Lower lobe of right lung (tissue), 2 donors: Measurements from ENCODE around the gene PCSK2. TPM values are rescaled to one million over a fixed set of nuclear protein-coding genes. Genes with fewer than 3 reads are reported as not detected.

ENCODE experiments used
- ATAC-seq, 2 donors: fragments of 200-7000 bp; cut with Tn5 transposase; one replicate each; pipeline ENCODE4 v1.9.1; 2020 to 2022; ENCODE audit warnings: mild to moderate bottlenecking in 2 of 2, moderate library complexity in 2 of 2
- DNase-seq: peaks from one replicate; pipeline ENCODE4 v3.0.0-alpha.2; 2020
- H3K27ac ChIP-seq: fragments of 200-600 bp; one replicate; pipeline ENCODE4 v1.8.0; 2022
- H3K27me3 ChIP-seq: fragments of 200-600 bp; one replicate; pipeline ENCODE4 v1.8.0; 2022; ENCODE audit warnings: low read depth
- H3K36me3 ChIP-seq: fragments of 200-600 bp; one replicate; pipeline ENCODE4 v1.8.0; 2022; ENCODE audit warnings: mild to moderate bottlenecking
- H3K4me1 ChIP-seq: fragments of 200-600 bp; one replicate; pipeline ENCODE4 v1.8.0; 2022
- H3K4me3 ChIP-seq: fragments of 200-600 bp; one replicate; pipeline ENCODE4 v1.8.0; 2022; ENCODE audit warnings: mild to moderate bottlenecking
- H3K9me3 ChIP-seq: fragments of 200-600 bp; one replicate; pipeline ENCODE4 v1.8.0; 2022
- intact Hi-C: fragments of 100-400 bp; cut with DNase I; formaldehyde crosslinking; loops from one replicate; pipeline ENCODE4 v1.11.0; 2022
- total RNA-seq: library from RNA; stranded (reverse); fragmentation: NEBNext Ultra II Directional; extraction: Animal tissue kit (Norgen Biotek cat#: 25700); gene quantifications from one replicate; pipeline ENCODE4 v1.2.1, GENCODE V29; 2021
- TF ChIP-seq, protein P1 (sequence below): fragments of 200-600 bp; IDR thresholded peaks from one replicate; pipeline ENCODE4 v1.8.0; 2022; ENCODE audit warnings: antibody characterized with exemption, mild to moderate bottlenecking
- donor health status: DM: no; HTN: yes; CAD: no; lungs with severe emphysema.

PCSK2 gene
- total RNA-seq, 1 donor from 2014 or later, result 38.8 TPM

DNA sequence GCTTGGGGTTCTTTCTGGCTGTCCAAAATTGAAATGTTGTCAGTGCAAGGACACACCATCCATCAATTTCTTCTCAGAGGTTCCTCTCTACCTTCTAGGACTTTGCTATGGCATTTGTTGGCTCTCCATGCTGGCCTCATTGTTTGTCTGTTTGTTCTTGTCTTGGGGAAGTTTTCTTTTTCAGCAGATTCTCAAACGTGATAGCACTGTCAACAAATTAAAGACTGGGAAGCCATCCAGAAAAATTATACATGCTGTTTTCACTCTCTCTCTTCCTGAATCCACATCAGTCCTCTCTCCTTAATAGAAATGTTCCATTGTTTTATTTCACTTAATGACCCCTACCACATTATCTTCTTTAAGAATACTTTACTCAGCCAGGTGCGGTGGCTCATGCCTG lies 130.4 kb downstream of the PCSK2 start:
- H3K4me3 ChIP-seq, result no peak overlapping the region
- no peaks in the 10 kb centered on the region for H3K9me3 ChIP-seq
- intact Hi-C loops, result no loop called here
- H3K27ac ChIP-seq, result no peak overlapping the region
- H3K4me1 ChIP-seq, result no peaks in the 10 kb centered on the region
- no peaks in the 10 kb centered on the region for H3K27me3 ChIP-seq
- DNase-seq, result no peak
- TF ChIP-seq, protein P1, sequence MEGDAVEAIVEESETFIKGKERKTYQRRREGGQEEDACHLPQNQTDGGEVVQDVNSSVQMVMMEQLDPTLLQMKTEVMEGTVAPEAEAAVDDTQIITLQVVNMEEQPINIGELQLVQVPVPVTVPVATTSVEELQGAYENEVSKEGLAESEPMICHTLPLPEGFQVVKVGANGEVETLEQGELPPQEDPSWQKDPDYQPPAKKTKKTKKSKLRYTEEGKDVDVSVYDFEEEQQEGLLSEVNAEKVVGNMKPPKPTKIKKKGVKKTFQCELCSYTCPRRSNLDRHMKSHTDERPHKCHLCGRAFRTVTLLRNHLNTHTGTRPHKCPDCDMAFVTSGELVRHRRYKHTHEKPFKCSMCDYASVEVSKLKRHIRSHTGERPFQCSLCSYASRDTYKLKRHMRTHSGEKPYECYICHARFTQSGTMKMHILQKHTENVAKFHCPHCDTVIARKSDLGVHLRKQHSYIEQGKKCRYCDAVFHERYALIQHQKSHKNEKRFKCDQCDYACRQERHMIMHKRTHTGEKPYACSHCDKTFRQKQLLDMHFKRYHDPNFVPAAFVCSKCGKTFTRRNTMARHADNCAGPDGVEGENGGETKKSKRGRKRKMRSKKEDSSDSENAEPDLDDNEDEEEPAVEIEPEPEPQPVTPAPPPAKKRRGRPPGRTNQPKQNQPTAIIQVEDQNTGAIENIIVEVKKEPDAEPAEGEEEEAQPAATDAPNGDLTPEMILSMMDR, result no peak
- no peak for ATAC-seq
- no peaks in the 10 kb centered on the region for H3K36me3 ChIP-seq

DNA sequence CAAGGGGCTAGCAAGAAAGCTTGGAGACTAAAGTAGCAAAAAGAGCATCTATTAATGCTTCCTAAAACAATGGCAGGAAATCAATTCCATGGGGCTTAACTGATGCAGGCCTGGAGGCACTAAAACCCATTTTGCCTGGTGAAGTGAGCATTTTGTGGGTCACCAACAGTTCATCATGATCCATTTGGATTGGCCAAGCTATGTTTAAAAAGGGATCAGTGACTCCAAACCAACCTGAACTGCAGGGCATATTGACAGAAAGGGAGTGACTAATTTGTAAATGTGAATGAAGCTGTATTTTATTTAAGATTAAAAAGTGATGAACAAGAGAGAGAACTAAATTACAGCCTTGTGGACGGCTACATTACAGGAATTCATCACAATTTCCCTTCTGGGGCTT lies 132.0 kb downstream of the PCSK2 start:
- no peak for ATAC-seq

DNA sequence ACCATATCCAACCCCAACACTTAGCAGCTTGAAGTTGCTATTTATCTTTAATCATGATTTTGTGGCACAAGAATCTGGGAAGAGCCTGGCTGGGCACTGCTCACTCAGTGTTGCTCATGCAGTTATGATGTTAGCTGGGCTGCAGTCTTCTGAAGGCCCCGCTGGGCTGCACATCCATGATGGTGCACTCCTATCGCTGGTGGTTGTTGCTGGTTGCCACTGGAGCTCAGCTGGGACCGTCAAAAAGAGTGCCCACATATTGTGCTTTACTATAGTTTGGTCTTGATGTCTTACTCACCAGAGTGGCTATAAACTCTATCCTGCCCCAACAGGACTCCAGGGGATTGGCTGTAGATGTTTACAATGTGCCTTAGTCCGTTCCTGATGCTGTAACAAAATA lies 137.8 kb downstream of the PCSK2 start:
- Histone ChIP-seq H3K27me3 (no peaks in the 10 kb centered on the region), H3K4me3 (no peak overlapping the region), H3K4me1 (no peaks in the 10 kb centered on the region), H3K27ac (no peak overlapping the region), H3K9me3 (no peaks in the 10 kb centered on the region), H3K36me3 (no peaks in the 10 kb centered on the region)
- ATAC-seq, result no peak
- TF ChIP-seq, protein P1, result no peak
- intact Hi-C loops, result no loop called here
- no peak for DNase-seq

More for the DNA sequence above, 132.0 kb downstream of the PCSK2 start:
- no peak for DNase-seq
- Histone ChIP-seq H3K27ac (no peak overlapping the region), H3K4me3 (no peak overlapping the region), H3K9me3 (no peaks in the 10 kb centered on the region), H3K27me3 (no peaks in the 10 kb centered on the region), H3K4me1 (no peaks in the 10 kb centered on the region), H3K36me3 (no peaks in the 10 kb centered on the region)
- intact Hi-C loops, result no loop called here
- TF ChIP-seq, protein P1, result no peak

DNA sequence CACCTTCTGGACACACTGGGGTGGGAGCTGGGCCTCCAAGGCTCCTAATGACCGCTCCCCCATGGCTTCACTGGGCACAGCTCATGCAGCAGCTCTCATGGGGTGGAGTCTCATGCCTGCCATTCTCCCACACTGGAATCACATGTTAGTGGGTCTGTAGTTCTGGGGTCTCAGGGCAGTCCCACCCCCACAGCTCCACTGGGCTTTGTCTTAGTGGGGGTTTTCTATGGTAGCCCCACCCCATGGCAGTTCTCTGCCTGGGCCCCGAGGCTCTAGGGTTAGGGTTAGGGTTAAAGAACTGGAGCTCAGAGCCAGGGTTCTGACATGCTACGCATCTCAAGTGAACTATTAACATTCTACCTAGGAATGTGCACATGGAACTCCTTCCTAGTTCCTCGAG lies 139.0 kb downstream of the PCSK2 start:
- H3K36me3 ChIP-seq, result no peaks in the 10 kb centered on the region
- no peaks in the 10 kb centered on the region for H3K4me1 ChIP-seq
- H3K27me3 ChIP-seq, result no peaks in the 10 kb centered on the region
- ATAC-seq, result no peak
- H3K9me3 ChIP-seq, result no peaks in the 10 kb centered on the region
- no peak for DNase-seq
- TF ChIP-seq, protein P1, result no peak
- H3K27ac ChIP-seq, result no peak overlapping the region
- intact Hi-C loops, result no loop called here
- no peak overlapping the region for H3K4me3 ChIP-seq

DNA sequence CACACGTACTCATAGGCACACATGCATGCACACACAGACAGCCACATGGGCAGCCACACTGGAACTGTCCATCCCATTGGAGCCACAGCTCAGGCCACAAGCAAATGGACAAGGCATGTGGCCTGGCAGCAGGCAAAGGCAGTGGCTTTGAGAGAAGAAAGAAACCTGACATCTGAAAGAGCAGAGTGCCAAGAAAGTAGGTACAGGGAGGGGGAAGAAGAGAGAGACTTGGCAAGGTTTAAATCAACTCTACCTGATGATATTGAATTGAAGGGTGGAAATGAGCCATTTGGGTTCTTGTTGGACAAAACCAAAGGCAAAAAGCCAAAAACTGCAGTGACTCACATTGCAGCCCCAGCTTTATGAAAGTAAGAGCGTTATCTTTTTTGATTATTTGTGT lies 142.7 kb downstream of the PCSK2 start:
- Histone ChIP-seq H3K4me1 (no peaks in the 10 kb centered on the region), H3K4me3 (no peak overlapping the region), H3K36me3 (no peaks in the 10 kb centered on the region), H3K27me3 (no peaks in the 10 kb centered on the region), H3K27ac (no peak overlapping the region), H3K9me3 (no peaks in the 10 kb centered on the region)
- intact Hi-C loops, result no loop called here
- TF ChIP-seq, protein P1, result no peak
- DNase-seq (no peak), ATAC-seq (no peak)
